Urinary bladder (tissue), 2 donors: ENCODE results near the gene MYEOV. TPM values are rescaled to one million over a fixed set of nuclear protein-coding genes. Genes with fewer than 3 reads are reported as not detected.

ENCODE experiments used
- polyA plus RNA-seq: library from polyadenylated mRNA; stranded (reverse); fragments of 200-250 nt; gene quantifications from one replicate; pipeline ENCODE4 v1.2.3, GENCODE V29; 2013
- total RNA-seq: library from RNA; depleted of rRNA; stranded (reverse); fragments of >200 nt; gene quantifications from one replicate; pipeline ENCODE4 v1.2.3, GENCODE V29; 2014
- donor health status: healthy.

MYEOV gene
- total and polyA plus RNA-seq, 2 donors: 0.13 TPM; not detected in 1

Other genes starting within 250 kb of the MYEOV start
- 14.0 TPM for gene TPCN2, start 245.2 kb upstream of the MYEOV start, total RNA-seq
- 14.4 TPM for gene TPCN2, start 245.2 kb upstream of the MYEOV start, polyA plus RNA-seq
- 0.90 TPM for gene SMIM38, start 138.2 kb upstream of the MYEOV start, total RNA-seq
- 0.46 TPM for gene SMIM38, start 138.2 kb upstream of the MYEOV start, polyA plus RNA-seq
- not detected for gene LINC01488, start 187.5 kb downstream of the MYEOV start, total RNA-seq
- 0.05 TPM for gene LINC01488, start 187.5 kb downstream of the MYEOV start, polyA plus RNA-seq